HepG2 (cell line): ENCODE measurements around the gene FMNL2. TPM values are rescaled to one million over a fixed set of nuclear protein-coding genes. Genes with fewer than 3 reads are reported as not detected.

Experiments used
- AKAP8 ChIP-seq: sonication (generic); formaldehyde crosslinking; IDR thresholded peaks from 2 replicates; pipeline ENCODE4 v1.5.1; 2020; ENCODE audit warnings: mild to moderate bottlenecking, missing genetic modification reagents
- CBX5 ChIP-seq: sonication (generic); formaldehyde crosslinking; IDR thresholded peaks from 2 replicates; pipeline ENCODE4 v1.4.0; 2020; ENCODE audit warnings: missing genetic modification reagents, borderline replicate concordance
- HOMEZ ChIP-seq: IDR thresholded peaks from 2 replicates; pipeline ENCODE4 v1.6.1; 2016; ENCODE audit warnings: low read depth
- KLF9 ChIP-seq: IDR thresholded peaks from 2 replicates; pipeline ENCODE4 v1.6.1; 2016; ENCODE audit warnings: low read depth
- MAX ChIP-seq: IDR thresholded peaks from 2 replicates; pipeline ENCODE4 v1.6.1; 2012; ENCODE audit warnings: inconsistent platforms
- RCOR2 ChIP-seq: IDR thresholded peaks from 2 replicates; pipeline ENCODE4 v1.6.1; 2016; ENCODE audit warnings: missing biosample characterization, missing genetic modification reagents
- SAFB2 ChIP-seq: sonication (generic); formaldehyde crosslinking; IDR thresholded peaks from 2 replicates; pipeline ENCODE4 v1.5.1; 2020; ENCODE audit warnings: missing genetic modification reagents, low read depth, mild to moderate bottlenecking, borderline replicate concordance
- SIX4 ChIP-seq: sonication (generic); formaldehyde crosslinking; IDR thresholded peaks from 2 replicates; pipeline ENCODE4 v1.4.0; 2020; ENCODE audit warnings: missing genetic modification reagents
- TGIF2 ChIP-seq: IDR thresholded peaks from 2 replicates; pipeline ENCODE4 v1.6.1; 2016; ENCODE audit warnings: control low read depth, missing compliant biosample characterization
- ZFP36L2 ChIP-seq: sonication (generic); formaldehyde crosslinking; IDR thresholded peaks from 2 replicates; pipeline ENCODE4 v1.4.0; 2020; ENCODE audit warnings: missing genetic modification reagents
- ZFP90 ChIP-seq: sonication (generic); formaldehyde crosslinking; IDR thresholded peaks from 2 replicates; pipeline ENCODE4 v1.8.0; 2022; ENCODE audit warnings: missing genetic modification reagents, mild to moderate bottlenecking, inconsistent platforms, borderline replicate concordance
- ZNF326 ChIP-seq: sonication (generic); formaldehyde crosslinking; IDR thresholded peaks from 2 replicates; pipeline ENCODE4 v1.4.0; 2020; ENCODE audit warnings: missing genetic modification reagents, borderline replicate concordance
- ZNF605 ChIP-seq: sonication (generic); formaldehyde crosslinking; IDR thresholded peaks from 2 replicates; pipeline ENCODE4 v1.8.0; 2022; ENCODE audit warnings: mild to moderate bottlenecking, missing genetic modification reagents
- ZUFSP ChIP-seq: sonication (generic); formaldehyde crosslinking; IDR thresholded peaks from 2 replicates; pipeline ENCODE4 v1.9.0; 2021; ENCODE audit warnings: missing genetic modification reagents, mild to moderate bottlenecking, borderline replicate concordance
- polyA plus RNA-seq, 8 experiments: library from polyadenylated mRNA; depleted of rRNA in 3 of 8; stranded (reverse) in 7 of 8; unstranded in 1 of 8; fragments of >200 nt; fragmentation: Illumina TruSeq in 4 of 8; extraction: Trizol in 4 of 8; gene quantifications; 2 replicates each; pipeline versions ENCODE4 v1.2.1 to v1.2.3, GENCODE V29; 2011 to 2016; ENCODE audit warnings: low read depth in 4 of 8, missing spikeins in 1 of 8, mixed read lengths in 1 of 8; ENCODE audit not compliant: insufficient read depth in 1 of 8
- total RNA-seq, 5 experiments: library from RNA; depleted of rRNA; stranded (reverse); fragments of >200 nt; fragmentation: Illumina TruSeq; extraction: Trizol; gene quantifications; 2 replicates each; pipeline ENCODE4 v1.2.3, GENCODE V29; 2016; ENCODE audit warnings: low read depth in 1 of 5
- TF ChIP-seq, protein P1 (sequence below): sonication (generic); formaldehyde crosslinking; IDR thresholded peaks from 2 replicates; pipeline ENCODE4 v1.4.0; 2020; ENCODE audit warnings: missing genetic modification reagents, borderline replicate concordance
- TF ChIP-seq, protein P2 (sequence below): sonication (generic); formaldehyde crosslinking; IDR thresholded peaks from 2 replicates; pipeline ENCODE4 v1.4.0; 2020; ENCODE audit warnings: missing genetic modification reagents

Gene FMNL2
- total and polyA plus RNA-seq, 2 of the 13 experiments (the other 11 are each of a cell fraction or from before 2014, with no cell fraction given): 66.5 to 67.7 TPM

DNA sequence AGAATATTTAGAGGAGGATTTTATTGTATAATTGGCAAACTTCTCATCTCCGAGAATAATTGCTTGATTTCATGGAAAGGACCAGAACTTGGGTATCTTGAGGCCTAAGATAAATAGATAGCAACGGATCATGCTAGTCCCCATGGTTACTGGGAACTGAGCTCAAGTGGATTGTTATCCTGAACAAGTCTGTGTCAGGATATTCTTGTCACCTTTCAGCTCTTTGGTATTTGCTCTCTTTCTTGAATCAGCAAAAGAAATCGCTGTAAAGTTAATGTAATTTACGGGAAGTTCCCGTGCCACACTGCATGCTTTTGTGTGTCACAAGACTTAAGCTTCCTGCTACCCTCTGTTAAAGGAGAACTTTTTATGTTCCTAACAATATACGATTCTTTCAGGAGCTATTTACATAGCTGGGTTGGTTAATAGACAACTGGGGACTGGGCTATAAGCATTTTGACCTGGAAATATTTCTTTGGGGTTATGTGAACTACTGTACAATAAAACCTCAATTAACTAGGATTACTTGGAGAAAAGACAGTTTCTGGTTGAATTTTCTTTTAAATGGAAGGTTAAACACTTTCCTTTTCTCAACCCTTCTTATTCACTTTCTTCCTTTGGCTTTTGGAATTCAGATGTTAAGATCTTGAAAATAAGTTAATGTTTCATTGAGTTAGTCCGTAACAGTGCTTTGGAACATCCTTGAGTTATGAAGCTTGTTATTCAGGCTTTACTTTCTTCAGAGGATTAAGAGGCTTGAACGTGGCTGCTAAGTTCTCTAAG, 151.2 kb downstream of the FMNL2 start (continued):
- TF ChIP-seq CBX5 (CRISPR knock-in tag) (peak; percentile 73; the same call in 1 of the 2 replicates), ZNF605 (CRISPR knock-in tag) (no peak), MAX (peak; percentile 74; the same call in 1 of the 2 replicates), SIX4 (CRISPR knock-in tag) (peak; percentile 70; the same call in 1 of the 2 replicates), ZFP36L2 (CRISPR knock-in tag) (no peak; the same call in 1 of the 2 replicates), ZNF326 (CRISPR knock-in tag) (no peak), RCOR2 (peak; percentile 97), HOMEZ (peak; percentile 98), ZUFSP (CRISPR knock-in tag) (no peak), TGIF2 (peak; percentile 96), KLF9 (peak; percentile 50; the same call in 1 of the 2 replicates), ZFP90 (CRISPR knock-in tag) (0 out of 2 replicates have a peak, but pooled peaks have one; percentile 40), SAFB2 (CRISPR knock-in tag) (no peak; the same call in 1 of the 2 replicates), AKAP8 (CRISPR knock-in tag) (peak; percentile 77; the same call in 1 of the 2 replicates)
- TF ChIP-seq, protein P1, sequence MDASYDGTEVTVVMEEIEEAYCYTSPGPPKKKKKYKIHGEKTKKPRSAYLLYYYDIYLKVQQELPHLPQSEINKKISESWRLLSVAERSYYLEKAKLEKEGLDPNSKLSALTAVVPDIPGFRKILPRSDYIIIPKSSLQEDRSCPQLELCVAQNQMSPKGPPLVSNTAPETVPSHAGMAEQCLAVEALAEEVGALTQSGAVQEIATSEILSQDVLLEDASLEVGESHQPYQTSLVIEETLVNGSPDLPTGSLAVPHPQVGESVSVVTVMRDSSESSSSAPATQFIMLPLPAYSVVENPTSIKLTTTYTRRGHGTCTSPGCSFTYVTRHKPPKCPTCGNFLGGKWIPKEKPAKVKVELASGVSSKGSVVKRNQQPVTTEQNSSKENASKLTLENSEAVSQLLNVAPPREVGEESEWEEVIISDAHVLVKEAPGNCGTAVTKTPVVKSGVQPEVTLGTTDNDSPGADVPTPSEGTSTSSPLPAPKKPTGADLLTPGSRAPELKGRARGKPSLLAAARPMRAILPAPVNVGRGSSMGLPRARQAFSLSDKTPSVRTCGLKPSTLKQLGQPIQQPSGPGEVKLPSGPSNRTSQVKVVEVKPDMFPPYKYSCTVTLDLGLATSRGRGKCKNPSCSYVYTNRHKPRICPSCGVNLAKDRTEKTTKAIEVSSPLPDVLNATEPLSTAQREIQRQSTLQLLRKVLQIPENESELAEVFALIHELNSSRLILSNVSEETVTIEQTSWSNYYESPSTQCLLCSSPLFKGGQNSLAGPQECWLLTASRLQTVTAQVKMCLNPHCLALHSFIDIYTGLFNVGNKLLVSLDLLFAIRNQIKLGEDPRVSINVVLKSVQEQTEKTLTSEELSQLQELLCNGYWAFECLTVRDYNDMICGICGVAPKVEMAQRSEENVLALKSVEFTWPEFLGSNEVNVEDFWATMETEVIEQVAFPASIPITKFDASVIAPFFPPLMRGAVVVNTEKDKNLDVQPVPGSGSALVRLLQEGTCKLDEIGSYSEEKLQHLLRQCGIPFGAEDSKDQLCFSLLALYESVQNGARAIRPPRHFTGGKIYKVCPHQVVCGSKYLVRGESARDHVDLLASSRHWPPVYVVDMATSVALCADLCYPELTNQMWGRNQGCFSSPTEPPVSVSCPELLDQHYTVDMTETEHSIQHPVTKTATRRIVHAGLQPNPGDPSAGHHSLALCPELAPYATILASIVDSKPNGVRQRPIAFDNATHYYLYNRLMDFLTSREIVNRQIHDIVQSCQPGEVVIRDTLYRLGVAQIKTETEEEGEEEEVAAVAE (CRISPR knock-in tag): 0 out of 2 replicates have a peak, but pooled peaks have one; percentile 66
- TF ChIP-seq, protein P2, sequence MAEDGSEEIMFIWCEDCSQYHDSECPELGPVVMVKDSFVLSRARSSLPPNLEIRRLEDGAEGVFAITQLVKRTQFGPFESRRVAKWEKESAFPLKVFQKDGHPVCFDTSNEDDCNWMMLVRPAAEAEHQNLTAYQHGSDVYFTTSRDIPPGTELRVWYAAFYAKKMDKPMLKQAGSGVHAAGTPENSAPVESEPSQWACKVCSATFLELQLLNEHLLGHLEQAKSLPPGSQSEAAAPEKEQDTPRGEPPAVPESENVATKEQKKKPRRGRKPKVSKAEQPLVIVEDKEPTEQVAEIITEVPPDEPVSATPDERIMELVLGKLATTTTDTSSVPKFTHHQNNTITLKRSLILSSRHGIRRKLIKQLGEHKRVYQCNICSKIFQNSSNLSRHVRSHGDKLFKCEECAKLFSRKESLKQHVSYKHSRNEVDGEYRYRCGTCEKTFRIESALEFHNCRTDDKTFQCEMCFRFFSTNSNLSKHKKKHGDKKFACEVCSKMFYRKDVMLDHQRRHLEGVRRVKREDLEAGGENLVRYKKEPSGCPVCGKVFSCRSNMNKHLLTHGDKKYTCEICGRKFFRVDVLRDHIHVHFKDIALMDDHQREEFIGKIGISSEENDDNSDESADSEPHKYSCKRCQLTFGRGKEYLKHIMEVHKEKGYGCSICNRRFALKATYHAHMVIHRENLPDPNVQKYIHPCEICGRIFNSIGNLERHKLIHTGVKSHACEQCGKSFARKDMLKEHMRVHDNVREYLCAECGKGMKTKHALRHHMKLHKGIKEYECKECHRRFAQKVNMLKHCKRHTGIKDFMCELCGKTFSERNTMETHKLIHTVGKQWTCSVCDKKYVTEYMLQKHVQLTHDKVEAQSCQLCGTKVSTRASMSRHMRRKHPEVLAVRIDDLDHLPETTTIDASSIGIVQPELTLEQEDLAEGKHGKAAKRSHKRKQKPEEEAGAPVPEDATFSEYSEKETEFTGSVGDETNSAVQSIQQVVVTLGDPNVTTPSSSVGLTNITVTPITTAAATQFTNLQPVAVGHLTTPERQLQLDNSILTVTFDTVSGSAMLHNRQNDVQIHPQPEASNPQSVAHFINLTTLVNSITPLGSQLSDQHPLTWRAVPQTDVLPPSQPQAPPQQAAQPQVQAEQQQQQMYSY (CRISPR knock-in tag): peak; percentile 92
